SJCRH30 (cell line): Measurements from ENCODE around the gene CLDN14. TPM values are rescaled to one million over a fixed set of nuclear protein-coding genes. Genes with fewer than 3 reads are reported as not detected.

Experiments
- DNase-seq, 2 experiments: peaks; one replicate each; pipeline ENCODE4 v3.0.0-alpha.2; 2015 to 2020
- H3K27ac ChIP-seq: fragments of 250-450 bp; sonication (Bioruptor Pico); 2 replicates; pipeline ENCODE4 v1.5.1; 2020; ENCODE audit warnings: mild to moderate bottlenecking, moderate library complexity
- H3K27me3 ChIP-seq: fragments of 250-450 bp; sonication (Bioruptor Pico); 2 replicates; pipeline ENCODE4 v1.5.1; 2020; ENCODE audit warnings: mild to moderate bottlenecking, moderate library complexity
- H3K36me3 ChIP-seq: fragments of 250-450 bp; sonication (Bioruptor Pico); 2 replicates; pipeline ENCODE4 v1.5.1; 2020; ENCODE audit warnings: mild to moderate bottlenecking, moderate library complexity
- H3K4me1 ChIP-seq: fragments of 250-450 bp; sonication (Bioruptor Pico); 2 replicates; pipeline ENCODE4 v1.5.1; 2020; ENCODE audit warnings: mild to moderate bottlenecking, moderate library complexity
- H3K4me3 ChIP-seq: fragments of 250-450 bp; sonication (Bioruptor Pico); 2 replicates; pipeline ENCODE4 v1.5.1; 2020; ENCODE audit warnings: mild to moderate bottlenecking, moderate library complexity
- H3K9me3 ChIP-seq: fragments of 250-450 bp; sonication (Bioruptor Pico); replicated peaks from 2 replicates; pipeline ENCODE4 v1.5.1; 2020; ENCODE audit warnings: mild to moderate bottlenecking, moderate library complexity
- total RNA-seq: library from RNA; depleted of rRNA; stranded (reverse); fragments of >200 nt; shearing (Covaris generic); gene quantifications from 2 replicates; pipeline ENCODE4 v1.2.3, GENCODE V29; 2014; rRNA removed

The CLDN14 gene
- total RNA-seq, result not detected in 2 replicates

DNA sequence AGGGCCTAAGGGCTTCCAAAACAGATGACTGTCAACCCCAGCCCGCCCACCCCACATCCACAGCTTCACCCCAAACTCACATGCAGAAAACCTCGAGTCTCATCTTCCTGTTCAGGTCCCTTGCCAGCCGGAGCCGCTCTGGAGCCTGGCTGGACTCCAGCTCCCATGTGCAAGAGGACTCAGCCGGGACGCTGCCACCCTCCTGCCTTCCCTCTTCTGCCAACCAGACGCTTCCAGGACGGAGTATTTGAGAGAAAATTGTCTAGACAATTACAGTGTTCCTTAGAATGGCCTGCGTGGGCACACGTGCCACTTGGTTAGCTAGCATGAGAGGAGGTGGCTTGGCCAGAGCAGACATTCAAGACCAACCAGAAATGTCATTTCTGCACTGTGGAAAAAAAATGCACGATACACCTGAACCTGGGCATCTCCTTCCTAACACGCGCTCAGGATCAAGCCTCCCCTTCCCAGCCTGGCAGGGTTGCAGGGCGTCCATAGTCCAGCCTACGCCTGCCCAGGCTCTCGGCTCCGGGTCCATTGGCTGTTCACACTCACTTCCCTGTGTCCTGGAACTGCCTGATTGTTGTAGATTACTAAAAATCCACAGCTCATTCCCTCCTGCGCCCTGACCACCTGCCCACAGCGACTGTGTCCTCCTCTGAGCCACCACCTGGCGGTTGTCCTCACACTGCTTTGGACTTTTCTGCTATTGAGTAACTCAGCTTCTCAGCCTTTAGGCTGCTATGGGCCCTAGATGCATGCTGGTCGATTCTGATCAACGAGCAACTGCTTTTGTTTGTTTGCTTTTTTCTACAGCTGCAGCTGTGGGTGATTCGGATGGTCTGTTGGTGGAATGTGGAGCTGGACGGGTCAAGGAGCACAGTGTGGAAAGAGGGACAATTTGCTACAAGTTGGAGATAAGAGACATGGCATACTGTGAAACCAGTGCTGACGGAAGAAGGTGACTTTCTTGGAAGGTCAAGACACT, at the start of gene CLDN14:
Gene CLDN14, minus strand, starts transcription at position 708 of the 988 bp plus-strand sequence. CDS start 18,427 bp downstream, outside the sequence.
- Histone ChIP-seq H3K27ac (no peak within 1 kb of the TSS; the same call in 1 of the 2 replicates), H3K9me3 (no peaks in the 10 kb centered on the region), H3K27me3 (no peaks in the 10 kb centered on the region), H3K4me3 (no peak within 1 kb of the TSS), H3K36me3 (no peaks in the 10 kb centered on the region), H3K4me1 (peaks cover 18% of the 10 kb centered on the region)
- DNase-seq, result no peak

DNA sequence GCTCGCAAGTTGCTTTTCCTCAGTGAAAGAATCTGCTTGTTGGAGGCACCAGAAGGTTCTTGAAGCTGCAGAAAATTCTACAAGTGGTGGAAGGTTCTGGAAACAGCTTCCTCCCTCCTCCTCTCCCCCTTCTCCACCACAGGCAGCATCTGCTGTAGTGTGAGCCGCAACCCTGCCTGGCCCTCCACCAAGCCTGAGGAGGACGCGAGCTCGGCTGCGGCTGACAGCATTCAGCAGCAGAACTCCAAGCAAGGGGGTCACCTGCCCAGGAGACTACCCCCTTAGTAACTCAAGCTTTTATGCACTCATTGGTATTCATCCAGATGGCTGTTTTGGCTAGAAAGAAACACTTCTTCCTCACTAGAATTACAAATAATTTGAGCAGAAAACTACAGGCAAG, 48.8 kb upstream of the CLDN14 start:
- H3K4me1 ChIP-seq, result no peaks in the 10 kb centered on the region
- H3K4me3 ChIP-seq, result no peak overlapping the region
- H3K27ac ChIP-seq, result no peak overlapping the region
- H3K27me3 ChIP-seq, result no peaks in the 10 kb centered on the region; the same call in 1 of the 2 replicates
- no peak for DNase-seq
- no peaks in the 10 kb centered on the region for H3K36me3 ChIP-seq
- H3K9me3 ChIP-seq, result no peaks in the 10 kb centered on the region

GRCh38 chr21:36527317-36527716, 47.4 kb upstream of the CLDN14 start:
- Histone ChIP-seq H3K27me3 (no peaks in the 10 kb centered on the region; the same call in 1 of the 2 replicates), H3K27ac (no peak overlapping the region), H3K36me3 (no peaks in the 10 kb centered on the region), H3K4me1 (no peaks in the 10 kb centered on the region), H3K4me3 (no peak overlapping the region), H3K9me3 (no peaks in the 10 kb centered on the region)
- no peak for DNase-seq

DNA sequence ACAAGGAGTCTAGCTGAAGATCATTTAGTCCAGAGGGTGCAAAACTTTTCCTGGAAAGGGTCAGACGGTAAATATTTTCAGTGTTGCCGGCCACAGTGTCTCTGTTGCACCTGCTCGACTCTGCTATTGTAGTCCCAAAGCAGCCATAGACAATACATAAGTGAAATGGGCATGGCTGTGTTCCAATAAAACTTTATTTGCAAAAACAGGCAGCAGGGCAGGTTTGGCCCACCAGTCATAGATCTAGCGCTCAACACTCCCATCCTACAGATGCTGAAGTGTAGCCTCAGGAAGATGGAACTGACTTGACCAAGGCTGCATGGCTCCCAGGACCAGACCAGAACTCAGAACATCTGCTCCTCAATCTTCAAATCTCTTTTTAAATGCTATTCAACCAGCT, 46.2 kb upstream of the CLDN14 start:
- H3K27me3 ChIP-seq, result no peaks in the 10 kb centered on the region; the same call in 1 of the 2 replicates
- H3K27ac ChIP-seq, result no peak overlapping the region
- no peak overlapping the region for H3K4me3 ChIP-seq
- H3K4me1 ChIP-seq, result no peaks in the 10 kb centered on the region
- DNase-seq, result no peak
- no peaks in the 10 kb centered on the region for H3K36me3 ChIP-seq
- no peaks in the 10 kb centered on the region for H3K9me3 ChIP-seq

DNA sequence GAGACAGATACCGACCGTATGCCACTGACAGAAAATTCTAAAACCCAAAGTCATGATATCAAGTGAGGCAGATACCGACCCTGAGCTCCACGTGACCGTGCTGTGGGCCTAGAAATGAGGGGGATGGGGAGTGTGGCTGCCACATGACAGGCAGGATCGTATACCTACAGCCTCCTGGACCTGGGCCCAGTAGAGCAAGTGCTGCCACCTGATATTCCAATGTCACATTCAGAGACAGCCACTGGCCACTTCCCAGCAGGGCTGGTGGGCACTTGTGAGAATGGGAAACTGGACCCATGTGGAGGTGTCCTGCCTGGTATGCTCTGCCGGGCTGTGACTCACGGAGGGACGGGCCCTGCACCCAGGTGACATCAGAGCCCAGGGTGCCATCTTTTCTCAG, 44.6 kb upstream of the CLDN14 start:
- no peak overlapping the region for H3K27ac ChIP-seq
- DNase-seq, result no peak
- H3K36me3 ChIP-seq, result no peaks in the 10 kb centered on the region
- no peaks in the 10 kb centered on the region for H3K9me3 ChIP-seq
- H3K4me3 ChIP-seq, result no peak overlapping the region
- no peaks in the 10 kb centered on the region for H3K27me3 ChIP-seq
- H3K4me1 ChIP-seq, result no peaks in the 10 kb centered on the region

DNA sequence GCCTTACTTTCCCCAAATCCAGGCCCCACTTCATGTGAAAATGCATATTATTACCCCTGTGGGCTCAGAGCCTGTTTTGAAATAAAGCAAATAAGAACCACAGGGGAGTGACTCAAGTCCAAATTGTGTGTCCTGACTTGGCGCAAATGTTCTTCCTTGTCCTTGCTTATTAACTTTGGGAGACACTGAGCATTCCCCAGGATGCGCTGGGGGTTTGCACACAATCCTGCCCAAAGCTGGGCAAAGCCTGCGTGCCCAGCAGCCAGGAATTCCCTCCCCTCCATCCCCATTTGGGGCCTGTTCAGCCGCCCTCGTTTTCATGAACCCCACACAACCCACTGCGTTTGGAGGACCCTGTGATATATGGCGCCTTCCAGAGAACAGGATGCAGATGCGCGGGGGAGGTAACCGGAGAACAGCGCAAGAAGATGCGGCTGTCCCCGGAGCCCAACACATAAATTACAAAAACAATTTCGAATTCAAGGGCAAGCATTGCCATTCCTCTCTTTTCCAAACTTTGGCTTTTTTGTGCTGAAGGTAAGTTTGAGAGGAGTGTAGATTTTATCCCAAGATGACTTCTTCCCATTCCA, 42.4 kb upstream of the CLDN14 start:
- H3K36me3 ChIP-seq, result no peaks in the 10 kb centered on the region
- no peak overlapping the region for H3K27ac ChIP-seq
- DNase-seq, result no peak
- H3K4me1 ChIP-seq, result no peaks in the 10 kb centered on the region
- H3K4me3 ChIP-seq, result no peak overlapping the region
- no peaks in the 10 kb centered on the region for H3K9me3 ChIP-seq
- H3K27me3 ChIP-seq, result no peaks in the 10 kb centered on the region

GRCh38 chr21:36518883-36519492, 39.1 kb upstream of the CLDN14 start:
- Histone ChIP-seq H3K9me3 (no peaks in the 10 kb centered on the region), H3K4me1 (no peaks in the 10 kb centered on the region), H3K4me3 (no peak overlapping the region), H3K27ac (no peak overlapping the region), H3K36me3 (no peaks in the 10 kb centered on the region), H3K27me3 (no peaks in the 10 kb centered on the region)
- no peak for DNase-seq

- no peak overlapping the region for H3K27ac ChIP-seq
- no peaks in the 10 kb centered on the region for H3K9me3 ChIP-seq
- H3K4me1 ChIP-seq, result no peaks in the 10 kb centered on the region
- DNase-seq, result no peak
- no peak overlapping the region for H3K4me3 ChIP-seq
- no peaks in the 10 kb centered on the region for H3K36me3 ChIP-seq
- H3K27me3 ChIP-seq, result no peaks in the 10 kb centered on the region
Measured at GRCh38 chr21:36517366-36518075, 37.6 kb upstream of the CLDN14 start.

DNA sequence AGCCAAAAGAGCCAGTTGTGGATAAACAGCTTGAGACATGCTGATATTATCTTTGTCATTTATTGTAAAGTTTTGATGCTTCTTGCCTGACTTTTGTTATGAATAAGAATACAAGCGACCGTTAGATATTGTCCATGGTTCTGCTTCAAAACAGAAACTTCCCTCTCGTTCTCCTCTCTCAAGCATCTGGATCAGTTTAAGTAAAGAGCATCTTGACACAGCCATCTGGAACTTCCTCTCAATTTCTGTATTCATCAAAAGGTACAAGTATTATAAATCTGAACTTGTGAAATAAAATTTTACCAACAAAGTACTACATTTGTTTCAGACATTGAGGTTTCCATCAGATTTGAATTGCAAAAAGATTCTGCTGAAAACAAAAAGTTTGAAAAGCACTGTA, 36.4 kb upstream of the CLDN14 start:
- no peak for DNase-seq
- Histone ChIP-seq H3K27me3 (no peaks in the 10 kb centered on the region), H3K9me3 (no peaks in the 10 kb centered on the region), H3K27ac (no peak overlapping the region), H3K4me1 (no peaks in the 10 kb centered on the region), H3K4me3 (no peak overlapping the region), H3K36me3 (no peaks in the 10 kb centered on the region)

DNA sequence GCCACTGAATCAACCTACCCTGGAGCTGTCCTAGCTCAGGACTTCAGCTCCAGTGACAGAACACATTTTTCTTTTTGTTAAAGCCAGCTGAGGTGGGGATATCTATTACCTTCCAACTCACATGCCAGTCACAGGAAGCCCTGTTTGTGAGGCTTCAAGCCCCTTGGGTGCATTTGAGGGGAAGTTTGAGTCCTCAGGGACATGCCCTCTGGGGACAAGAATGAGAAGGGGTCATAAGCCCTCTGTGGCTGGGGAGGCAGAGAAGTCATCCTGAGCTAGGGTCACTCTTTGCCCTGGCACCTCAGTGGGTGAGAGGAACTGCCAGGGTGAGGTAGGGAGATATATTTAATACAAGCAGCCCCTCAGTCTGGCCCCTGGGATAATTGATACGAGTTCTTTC, 33.5 kb upstream of the CLDN14 start:
- DNase-seq, result no peak
- Histone ChIP-seq H3K4me1 (no peaks in the 10 kb centered on the region), H3K36me3 (no peaks in the 10 kb centered on the region), H3K27ac (no peak overlapping the region), H3K27me3 (no peaks in the 10 kb centered on the region), H3K4me3 (no peak overlapping the region), H3K9me3 (no peaks in the 10 kb centered on the region)

GRCh38 chr21:36512971-36513370, 33.0 kb upstream of the CLDN14 start:
- Histone ChIP-seq H3K4me1 (no peaks in the 10 kb centered on the region), H3K9me3 (no peaks in the 10 kb centered on the region), H3K36me3 (no peaks in the 10 kb centered on the region), H3K27ac (no peak overlapping the region), H3K4me3 (no peak overlapping the region), H3K27me3 (no peaks in the 10 kb centered on the region)
- no peak for DNase-seq

DNA sequence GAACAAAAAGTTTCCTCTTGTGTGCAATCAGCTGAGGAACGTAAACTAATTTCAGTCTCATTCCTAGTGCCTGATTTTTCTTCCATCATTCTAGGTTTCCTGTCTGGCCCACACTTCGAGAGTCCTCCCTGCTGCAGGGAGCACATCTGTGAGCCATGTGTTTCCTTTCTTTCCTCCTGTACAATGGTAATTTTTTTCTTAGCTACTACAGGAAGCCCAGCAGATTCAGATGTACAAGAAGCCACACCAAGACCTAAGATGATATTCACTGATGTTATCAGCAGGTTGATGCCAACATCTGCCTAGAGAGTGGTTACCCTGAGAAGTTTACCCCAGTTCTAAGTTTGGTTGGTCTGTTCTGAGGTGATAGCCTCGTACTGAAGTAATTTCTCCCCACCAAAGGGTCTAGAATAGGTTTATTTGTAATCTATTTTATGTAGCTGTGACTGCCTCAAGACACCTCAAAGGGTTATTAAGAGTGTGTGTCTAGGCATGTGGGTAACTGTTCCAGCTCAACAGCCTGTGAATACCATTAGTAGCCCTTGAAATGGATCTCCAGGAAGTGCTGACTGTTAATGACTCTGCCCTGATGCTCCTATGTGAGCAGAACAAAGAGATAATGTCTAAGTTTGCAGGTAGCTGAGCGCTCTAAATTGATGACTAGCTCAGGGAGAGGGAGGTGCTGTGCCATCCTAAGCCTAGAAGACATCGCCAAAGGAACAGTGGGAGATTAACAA, 31.7 kb upstream of the CLDN14 start:
- H3K4me3 ChIP-seq, result no peak overlapping the region
- no peaks in the 10 kb centered on the region for H3K4me1 ChIP-seq
- H3K27me3 ChIP-seq, result no peaks in the 10 kb centered on the region
- DNase-seq, result no peak
- H3K9me3 ChIP-seq, result no peaks in the 10 kb centered on the region
- H3K27ac ChIP-seq, result no peak overlapping the region
- no peaks in the 10 kb centered on the region for H3K36me3 ChIP-seq

DNA sequence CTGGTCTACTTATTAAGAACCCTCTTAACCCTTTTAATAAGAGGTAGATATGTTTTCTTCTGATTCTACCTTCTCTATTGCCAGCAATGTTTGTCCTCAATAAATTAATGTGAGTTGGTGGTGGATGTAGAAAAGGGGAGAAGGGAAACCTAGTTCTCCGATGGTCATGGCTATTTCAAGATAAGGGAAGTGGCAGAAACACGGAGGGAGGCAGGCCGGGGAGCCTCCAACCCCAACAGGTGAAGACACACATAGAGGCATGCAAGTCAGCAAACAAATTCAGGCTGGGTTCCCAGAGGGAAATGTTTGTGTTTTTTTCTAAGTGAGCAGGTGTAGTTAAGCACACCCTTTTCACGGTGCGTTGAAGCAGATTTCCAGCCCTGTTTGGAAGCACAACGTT, 31.0 kb upstream of the CLDN14 start:
- Histone ChIP-seq H3K27ac (no peak overlapping the region), H3K4me3 (no peak overlapping the region), H3K9me3 (no peaks in the 10 kb centered on the region), H3K4me1 (no peaks in the 10 kb centered on the region), H3K36me3 (no peaks in the 10 kb centered on the region), H3K27me3 (no peaks in the 10 kb centered on the region)
- DNase-seq, result no peak

DNA sequence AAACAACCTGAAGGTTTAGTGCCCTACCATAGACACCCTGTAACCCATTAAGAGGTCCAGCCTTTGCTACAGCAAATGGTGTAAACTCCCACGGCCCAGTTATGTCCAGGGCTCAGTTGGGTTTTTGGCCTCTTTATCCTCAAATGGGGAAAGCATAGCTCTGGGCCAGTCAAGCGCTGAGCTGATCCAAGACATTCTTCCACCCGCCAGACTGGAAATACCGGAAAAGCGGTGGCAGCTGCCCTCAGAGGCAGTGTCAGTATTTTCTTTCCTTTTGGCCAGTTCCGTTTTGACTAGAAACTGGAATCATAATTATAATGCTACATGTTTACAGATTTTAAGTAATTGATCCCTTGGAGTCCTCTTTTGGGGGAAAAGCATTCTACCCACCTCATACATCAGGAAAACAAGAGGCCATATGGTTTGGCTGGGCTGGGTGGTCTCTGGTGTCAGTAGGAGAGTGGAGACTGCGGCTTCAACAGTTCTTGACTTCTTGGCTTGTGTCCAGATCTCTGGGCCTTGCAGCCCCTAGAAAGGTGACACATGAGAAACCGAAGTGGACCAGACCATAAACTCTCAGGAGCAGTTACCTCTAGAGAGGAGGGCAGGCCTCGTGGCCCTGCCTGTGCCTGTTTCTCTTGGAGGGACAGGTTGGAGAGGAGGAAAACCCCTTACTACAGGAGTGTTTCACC, 30.2 kb upstream of the CLDN14 start:
- Histone ChIP-seq H3K4me3 (no peak overlapping the region), H3K4me1 (no peaks in the 10 kb centered on the region), H3K36me3 (no peaks in the 10 kb centered on the region), H3K9me3 (no peaks in the 10 kb centered on the region), H3K27ac (no peak overlapping the region), H3K27me3 (no peaks in the 10 kb centered on the region)
- DNase-seq, result no peak
